Measurements from ENCODE around the gene FBLN2. TPM values are rescaled to one million over a fixed set of nuclear protein-coding genes. Genes with fewer than 3 reads are reported as not detected.

Gene FBLN2
- total RNA-seq, 1 donor = 54.6 TPM

DNA sequence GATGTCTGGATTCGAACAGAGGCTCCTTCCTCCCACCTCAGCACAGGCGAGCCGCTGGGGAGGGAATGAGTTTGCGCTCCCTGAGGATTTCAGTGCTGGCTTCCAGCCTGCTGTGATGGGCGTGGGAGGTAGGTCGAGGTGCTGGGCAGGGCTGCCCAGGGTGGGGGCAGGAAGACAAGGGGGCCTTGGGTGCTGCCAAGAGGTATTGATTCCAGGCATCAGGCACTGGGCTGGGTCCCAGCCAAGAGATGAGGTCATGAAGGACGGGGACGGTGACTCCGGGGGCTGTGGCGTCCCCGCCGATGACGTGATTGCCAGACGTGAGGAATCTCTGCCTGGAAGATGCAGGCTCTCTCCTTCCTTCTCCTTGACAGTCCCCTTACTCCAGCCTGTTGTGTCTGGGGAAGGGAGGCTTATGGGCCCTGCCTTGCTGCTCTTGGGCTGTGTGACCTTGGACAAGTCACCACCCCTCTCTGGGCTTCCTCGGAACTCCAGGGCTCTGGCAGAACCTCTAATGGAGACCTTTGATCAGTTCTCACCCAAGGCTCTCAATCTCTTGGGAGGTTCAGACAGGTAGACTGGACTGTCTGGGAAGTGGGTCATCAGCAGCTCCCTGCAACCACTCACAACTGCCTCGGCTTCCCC is 116.8 kb downstream of the FBLN2 start:
- Histone ChIP-seq H3K27me3 (ENCODE audit: insufficient read depth, low read length) (no peaks in the 10 kb centered on the region), H4K20me1 (ENCODE audit: insufficient read depth, low read length) (no peaks in the 10 kb centered on the region), H3K4me1 (ENCODE audit: insufficient read depth, low read length) (no peaks in the 10 kb centered on the region), H2AFZ (ENCODE audit: low read length) (no peak overlapping the region), H3K9me3 (ENCODE audit: low read depth, low read length) (no peaks in the 10 kb centered on the region), H3K4me3 (ENCODE audit: insufficient read depth, low read length) (no peak overlapping the region), H3K36me3 (ENCODE audit: insufficient read depth, low read length) (no peaks in the 10 kb centered on the region), H3K4me2 (ENCODE audit: insufficient read depth, low read length) (no peak overlapping the region), H3K79me2 (ENCODE audit: insufficient read depth, low read length) (no peaks in the 10 kb centered on the region), H3K27ac (ENCODE audit: low read depth, low read length) (no peak overlapping the region)
- TF ChIP-seq, protein P1, sequence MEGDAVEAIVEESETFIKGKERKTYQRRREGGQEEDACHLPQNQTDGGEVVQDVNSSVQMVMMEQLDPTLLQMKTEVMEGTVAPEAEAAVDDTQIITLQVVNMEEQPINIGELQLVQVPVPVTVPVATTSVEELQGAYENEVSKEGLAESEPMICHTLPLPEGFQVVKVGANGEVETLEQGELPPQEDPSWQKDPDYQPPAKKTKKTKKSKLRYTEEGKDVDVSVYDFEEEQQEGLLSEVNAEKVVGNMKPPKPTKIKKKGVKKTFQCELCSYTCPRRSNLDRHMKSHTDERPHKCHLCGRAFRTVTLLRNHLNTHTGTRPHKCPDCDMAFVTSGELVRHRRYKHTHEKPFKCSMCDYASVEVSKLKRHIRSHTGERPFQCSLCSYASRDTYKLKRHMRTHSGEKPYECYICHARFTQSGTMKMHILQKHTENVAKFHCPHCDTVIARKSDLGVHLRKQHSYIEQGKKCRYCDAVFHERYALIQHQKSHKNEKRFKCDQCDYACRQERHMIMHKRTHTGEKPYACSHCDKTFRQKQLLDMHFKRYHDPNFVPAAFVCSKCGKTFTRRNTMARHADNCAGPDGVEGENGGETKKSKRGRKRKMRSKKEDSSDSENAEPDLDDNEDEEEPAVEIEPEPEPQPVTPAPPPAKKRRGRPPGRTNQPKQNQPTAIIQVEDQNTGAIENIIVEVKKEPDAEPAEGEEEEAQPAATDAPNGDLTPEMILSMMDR (IDR thresholded peaks at IDR 0.05; ENCODE audit: extremely low read depth, low read depth, low read length) = no peak
- DNase-seq (ENCODE audit: insufficient read length, low spot score, missing footprints) = no peak

DNA sequence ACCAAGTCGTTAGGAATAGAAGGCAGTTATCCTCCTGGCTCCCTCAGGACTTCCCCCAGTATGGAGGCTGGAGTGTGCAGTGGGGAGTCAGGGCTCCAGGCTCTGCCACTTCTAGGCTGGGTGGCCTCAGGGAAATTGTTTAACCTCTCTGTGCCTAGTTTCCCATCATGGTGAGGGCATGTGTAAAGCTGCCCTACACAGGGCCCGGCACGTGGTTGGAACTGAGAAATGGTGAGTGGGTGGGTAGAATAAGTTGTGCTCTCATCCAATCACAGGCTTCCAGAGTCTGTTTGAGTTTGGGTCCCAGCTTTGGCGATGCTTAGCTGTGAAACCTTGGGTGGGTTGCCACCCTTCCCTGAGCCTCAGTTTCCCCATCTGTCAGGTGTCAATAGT is 117.3 kb downstream of the FBLN2 start:
- no peak for DNase-seq (ENCODE audit: insufficient read length, low spot score, missing footprints)
- H2AFZ ChIP-seq (ENCODE audit: low read length) = no peak overlapping the region
- no peaks in the 10 kb centered on the region for H3K4me1 ChIP-seq (ENCODE audit: insufficient read depth, low read length)
- no peak overlapping the region for H3K27ac ChIP-seq (ENCODE audit: low read depth, low read length)
- H3K4me3 ChIP-seq (ENCODE audit: insufficient read depth, low read length) = no peak overlapping the region
- H3K27me3 ChIP-seq (ENCODE audit: insufficient read depth, low read length) = no peaks in the 10 kb centered on the region
- H3K9me3 ChIP-seq (ENCODE audit: low read depth, low read length) = no peaks in the 10 kb centered on the region
- no peaks in the 10 kb centered on the region for H4K20me1 ChIP-seq (ENCODE audit: insufficient read depth, low read length)
- no peaks in the 10 kb centered on the region for H3K79me2 ChIP-seq (ENCODE audit: insufficient read depth, low read length)
- H3K36me3 ChIP-seq (ENCODE audit: insufficient read depth, low read length) = no peaks in the 10 kb centered on the region
- H3K4me2 ChIP-seq (ENCODE audit: insufficient read depth, low read length) = no peak overlapping the region
- TF ChIP-seq, protein P1 (IDR thresholded peaks at IDR 0.05; ENCODE audit: extremely low read depth, low read depth, low read length) = no peak

DNA sequence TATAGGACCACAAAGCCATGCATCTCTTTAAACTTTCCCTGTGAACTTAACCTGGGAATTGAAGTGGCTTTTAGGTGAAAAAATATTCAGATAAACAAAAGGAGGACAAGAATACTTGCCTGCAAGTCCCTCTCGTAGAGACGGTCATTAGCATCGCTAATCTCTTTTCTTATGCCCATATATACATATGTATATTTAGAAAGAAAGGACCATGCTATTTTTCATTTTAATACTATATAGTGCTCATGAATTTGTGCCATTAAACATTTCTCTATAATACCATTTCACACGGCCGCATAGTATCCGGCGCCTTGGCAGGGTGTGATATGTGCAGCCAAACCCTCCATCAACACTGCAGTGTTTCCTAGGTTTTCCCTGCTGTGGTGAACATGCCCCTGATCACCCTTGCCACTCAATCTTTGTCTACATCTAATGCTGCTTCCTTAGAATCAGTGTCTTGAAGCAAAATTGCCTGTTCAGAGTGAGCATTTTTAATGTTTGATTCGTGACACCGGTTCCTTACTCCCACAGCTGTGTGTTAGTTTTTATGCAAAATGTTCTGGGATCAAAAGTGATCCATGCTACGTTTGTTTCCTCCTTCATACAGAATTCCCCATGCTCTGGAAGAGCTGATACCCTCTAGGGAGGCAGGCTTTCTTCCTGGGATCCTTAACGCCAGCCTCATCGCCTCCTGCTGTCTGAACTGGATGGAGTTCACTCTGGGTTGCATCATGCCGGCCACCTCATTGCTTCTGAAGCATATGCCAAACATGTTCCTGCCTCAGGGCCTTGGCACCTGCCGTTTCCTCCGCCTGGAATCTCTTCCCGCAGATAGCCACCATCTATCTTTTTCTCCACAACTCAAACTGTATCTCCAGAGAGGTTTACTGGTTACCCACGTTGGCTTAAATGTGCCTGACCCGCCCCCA is 118.1 kb downstream of the FBLN2 start:
- DNase-seq (ENCODE audit: insufficient read length, low spot score, missing footprints) = no peak
- TF ChIP-seq, protein P1 (IDR thresholded peaks at IDR 0.05; ENCODE audit: extremely low read depth, low read depth, low read length) = no peak
- no peaks in the 10 kb centered on the region for H3K9me3 ChIP-seq (ENCODE audit: low read depth, low read length)

DNA sequence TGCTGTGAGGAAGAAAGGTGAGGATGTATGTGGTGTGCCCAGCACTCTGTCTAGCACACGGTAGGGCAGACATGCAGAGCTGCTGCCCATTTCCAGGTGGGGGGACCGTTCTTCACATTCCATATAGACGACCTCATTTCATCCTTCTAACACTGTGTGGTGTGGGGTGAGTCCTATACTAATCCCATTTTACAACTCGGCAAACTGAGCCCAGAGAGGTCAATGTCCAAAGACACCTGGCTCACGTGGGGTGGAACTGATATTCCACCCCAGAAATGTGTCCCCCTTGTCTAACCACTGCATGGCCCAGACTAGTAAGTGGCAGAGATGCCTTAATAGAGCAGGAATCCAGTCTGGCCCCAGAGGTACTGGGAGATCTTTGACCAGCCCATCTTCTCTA is 119.2 kb downstream of the FBLN2 start:
- H3K9me3 ChIP-seq (ENCODE audit: low read depth, low read length) = no peaks in the 10 kb centered on the region
- TF ChIP-seq, protein P1 (IDR thresholded peaks at IDR 0.05; ENCODE audit: extremely low read depth, low read depth, low read length) = no peak
- H3K4me3 ChIP-seq (ENCODE audit: insufficient read depth, low read length) = no peak overlapping the region
- no peak overlapping the region for H3K4me2 ChIP-seq (ENCODE audit: insufficient read depth, low read length)
- no peaks in the 10 kb centered on the region for H4K20me1 ChIP-seq (ENCODE audit: insufficient read depth, low read length)
- no peak overlapping the region for H2AFZ ChIP-seq (ENCODE audit: low read length)
- H3K27me3 ChIP-seq (ENCODE audit: insufficient read depth, low read length) = no peaks in the 10 kb centered on the region
- H3K27ac ChIP-seq (ENCODE audit: low read depth, low read length) = no peak overlapping the region
- no peak for DNase-seq (ENCODE audit: insufficient read length, low spot score, missing footprints)
- H3K4me1 ChIP-seq (ENCODE audit: insufficient read depth, low read length) = no peaks in the 10 kb centered on the region
- H3K36me3 ChIP-seq (ENCODE audit: insufficient read depth, low read length) = no peaks in the 10 kb centered on the region
- H3K79me2 ChIP-seq (ENCODE audit: insufficient read depth, low read length) = no peaks in the 10 kb centered on the region

More for the DNA sequence above, 118.1 kb downstream of the FBLN2 start:
- Histone ChIP-seq H3K79me2 (ENCODE audit: insufficient read depth, low read length) (no peaks in the 10 kb centered on the region), H3K27ac (ENCODE audit: low read depth, low read length) (no peak overlapping the region), H3K36me3 (ENCODE audit: insufficient read depth, low read length) (no peaks in the 10 kb centered on the region), H3K4me2 (ENCODE audit: insufficient read depth, low read length) (no peak overlapping the region), H4K20me1 (ENCODE audit: insufficient read depth, low read length) (no peaks in the 10 kb centered on the region), H3K4me1 (ENCODE audit: insufficient read depth, low read length) (no peaks in the 10 kb centered on the region), H3K4me3 (ENCODE audit: insufficient read depth, low read length) (no peak overlapping the region), H3K27me3 (ENCODE audit: insufficient read depth, low read length) (no peaks in the 10 kb centered on the region), H2AFZ (ENCODE audit: low read length) (no peak overlapping the region)

Measured in osteoblast (primary cell).